Ecto neural progenitor cell (in vitro differentiated cells): ENCODE results near the gene UST.

Experiments
- DNase-seq: peaks from one replicate; pipeline ENCODE4 v3.0.0-alpha.2; 2018; ENCODE audit warnings: low spot score

Gene UST

GRCh38 chr6:149118737-149119653 is 372.2 kb downstream of the UST start:
- DNase-seq, result no peak

GRCh38 chr6:149122850-149123821 is 376.3 kb downstream of the UST start:
- no peak for DNase-seq

DNA sequence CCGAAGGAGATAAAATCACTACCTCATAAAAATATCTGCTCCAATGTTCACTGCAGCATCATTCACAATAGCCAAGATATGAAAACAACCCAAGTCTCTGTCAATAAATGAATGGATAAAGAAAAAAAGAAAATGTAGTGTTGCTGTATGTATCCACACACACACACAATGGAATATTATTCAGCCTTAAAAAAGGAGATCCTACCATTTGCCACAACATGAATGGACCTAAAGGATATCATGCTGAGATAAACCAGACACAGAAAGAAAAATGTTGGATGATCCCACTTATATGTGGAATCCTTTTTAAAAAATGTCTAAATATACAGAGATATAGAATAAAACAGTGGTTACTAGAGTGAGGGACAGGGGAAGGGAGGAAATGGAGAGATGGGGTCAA is 378.5 kb downstream of the UST start:
- DNase-seq, result no peak
